GM06990 (cell line): Measurements from ENCODE around the gene ZNF567.
"Not testable (repeated sequence)": the region's sequence is repeated elsewhere in the genome, so short reads cannot be mapped to it uniquely, and the experiment has no call there.

Experiments used
- DNase-seq: peaks from one replicate; pipeline ENCODE4 v3.0.0-alpha.2; 2011; ENCODE audit not compliant: insufficient read length; ENCODE audit errors: extremely low read depth
- H3K27me3 ChIP-seq: replicated peaks from 2 replicates; pipeline ENCODE4 v1.6.0; 2011; ENCODE audit warnings: low read length; ENCODE audit not compliant: control insufficient read depth, insufficient read depth
- H3K36me3 ChIP-seq: 2 replicates; pipeline ENCODE4 v1.5.1; 2011; ENCODE audit warnings: low read length; ENCODE audit not compliant: control insufficient read depth, insufficient read depth
- H3K4me3 ChIP-seq: replicated peaks from 2 replicates; pipeline ENCODE4 v1.5.1; 2011; ENCODE audit warnings: low read depth, mild to moderate bottlenecking, control low read depth, low read length
- TF ChIP-seq, protein P1 (sequence below): IDR thresholded peaks from 2 replicates; pipeline ENCODE4 v1.5.1; 2011; ENCODE audit warnings: low read length, control low read depth, mild to moderate bottlenecking, inconsistent platforms; ENCODE audit not compliant: insufficient read depth, poor library complexity, severe bottlenecking

The ZNF567 gene

DNA sequence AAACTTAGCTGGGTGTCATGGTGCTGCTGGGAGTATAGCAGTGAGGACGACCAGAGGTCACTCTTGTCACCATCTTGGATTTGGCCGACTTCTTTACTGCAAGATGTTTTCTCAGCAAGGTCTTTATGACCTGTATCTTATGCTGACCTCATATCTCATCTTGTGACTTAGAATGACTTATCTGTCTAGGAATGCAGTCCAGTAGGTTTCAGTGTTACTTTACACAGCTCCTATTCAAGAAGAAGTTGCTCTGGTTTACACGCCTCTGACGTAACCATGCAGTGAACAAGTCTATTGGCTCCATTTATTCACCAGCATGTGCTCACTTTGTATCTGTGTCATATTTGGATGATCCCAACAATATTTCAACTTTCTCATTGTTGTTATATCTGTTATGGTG is 58.5 kb downstream of the ZNF567 start:
- Histone ChIP-seq H3K36me3 (peaks cover 6% of the 10 kb centered on the region), H3K27me3 (no peaks in the 10 kb centered on the region), H3K4me3 (no peak overlapping the region)
- no peak for DNase-seq
- TF ChIP-seq, protein P1, sequence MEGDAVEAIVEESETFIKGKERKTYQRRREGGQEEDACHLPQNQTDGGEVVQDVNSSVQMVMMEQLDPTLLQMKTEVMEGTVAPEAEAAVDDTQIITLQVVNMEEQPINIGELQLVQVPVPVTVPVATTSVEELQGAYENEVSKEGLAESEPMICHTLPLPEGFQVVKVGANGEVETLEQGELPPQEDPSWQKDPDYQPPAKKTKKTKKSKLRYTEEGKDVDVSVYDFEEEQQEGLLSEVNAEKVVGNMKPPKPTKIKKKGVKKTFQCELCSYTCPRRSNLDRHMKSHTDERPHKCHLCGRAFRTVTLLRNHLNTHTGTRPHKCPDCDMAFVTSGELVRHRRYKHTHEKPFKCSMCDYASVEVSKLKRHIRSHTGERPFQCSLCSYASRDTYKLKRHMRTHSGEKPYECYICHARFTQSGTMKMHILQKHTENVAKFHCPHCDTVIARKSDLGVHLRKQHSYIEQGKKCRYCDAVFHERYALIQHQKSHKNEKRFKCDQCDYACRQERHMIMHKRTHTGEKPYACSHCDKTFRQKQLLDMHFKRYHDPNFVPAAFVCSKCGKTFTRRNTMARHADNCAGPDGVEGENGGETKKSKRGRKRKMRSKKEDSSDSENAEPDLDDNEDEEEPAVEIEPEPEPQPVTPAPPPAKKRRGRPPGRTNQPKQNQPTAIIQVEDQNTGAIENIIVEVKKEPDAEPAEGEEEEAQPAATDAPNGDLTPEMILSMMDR, result no peak

DNA sequence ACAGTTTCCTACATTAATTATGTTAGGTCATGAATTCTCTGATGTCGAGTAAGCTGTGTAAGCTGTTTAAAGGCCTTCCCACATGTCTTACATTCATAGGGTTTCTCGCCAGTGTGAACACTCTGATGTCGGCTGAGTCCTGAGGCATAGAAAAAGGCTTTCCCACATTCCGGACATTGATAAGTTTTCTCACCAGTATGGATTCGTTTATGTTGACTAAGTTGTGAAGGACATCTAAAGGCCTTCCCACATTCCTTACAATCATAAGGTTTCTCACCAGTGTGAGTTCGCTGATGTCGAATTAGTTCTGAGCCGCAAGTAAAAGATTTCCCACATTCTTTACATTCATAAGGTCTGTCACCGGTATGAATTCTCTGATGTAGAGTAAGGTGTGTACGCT is 60.3 kb downstream of the ZNF567 start:
- Histone ChIP-seq H3K27me3 (no peaks in the 10 kb centered on the region), H3K36me3 (peaks cover 6% of the 10 kb centered on the region), H3K4me3 (no peak overlapping the region)
- no peak for DNase-seq
- TF ChIP-seq, protein P1, result no peak

DNA sequence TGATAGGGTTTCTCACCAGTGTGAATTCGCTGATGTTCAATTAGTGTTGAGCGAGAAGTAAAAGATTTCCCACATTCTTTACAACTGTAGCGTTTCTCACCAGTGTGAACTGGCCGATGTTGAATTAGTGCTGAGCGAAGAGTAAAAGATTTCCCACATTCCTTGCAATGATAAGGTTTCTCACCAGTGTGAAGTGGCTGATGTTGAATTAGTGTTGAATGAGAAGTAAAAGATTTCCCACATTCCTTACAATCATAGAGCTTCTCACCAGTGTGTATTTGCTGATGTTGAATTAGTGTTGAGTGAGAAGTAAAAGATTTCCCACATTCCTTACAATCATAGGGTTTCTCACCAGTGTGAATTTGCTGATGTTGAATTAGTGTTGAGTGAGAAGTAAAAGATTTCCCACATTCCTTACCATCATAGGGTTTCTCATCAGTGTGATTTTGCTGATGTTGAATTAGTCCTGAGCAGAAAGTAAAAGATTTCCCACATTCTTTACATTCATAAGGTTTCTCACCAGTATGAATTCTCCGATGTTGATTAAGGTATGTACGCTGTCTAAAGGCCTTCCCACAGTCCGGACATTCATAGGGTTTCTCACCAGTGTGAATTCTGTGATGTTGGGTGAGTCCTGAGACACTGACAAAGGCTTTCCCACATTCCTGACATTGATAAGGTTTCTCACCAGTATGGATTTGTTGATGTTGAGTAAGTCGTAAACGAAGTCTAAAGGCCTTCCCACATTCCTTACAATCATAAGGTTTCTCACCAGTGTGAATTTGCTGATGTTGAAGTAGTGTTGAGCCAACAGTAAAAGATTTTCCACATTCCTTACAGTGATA is 61.2 kb downstream of the ZNF567 start:
- H3K4me3 ChIP-seq, result no peak overlapping the region
- no peaks in the 10 kb centered on the region for H3K27me3 ChIP-seq
- TF ChIP-seq, protein P1, result no peak
- H3K36me3 ChIP-seq, result peaks cover 6% of the 10 kb centered on the region
- DNase-seq, result no peak

DNA sequence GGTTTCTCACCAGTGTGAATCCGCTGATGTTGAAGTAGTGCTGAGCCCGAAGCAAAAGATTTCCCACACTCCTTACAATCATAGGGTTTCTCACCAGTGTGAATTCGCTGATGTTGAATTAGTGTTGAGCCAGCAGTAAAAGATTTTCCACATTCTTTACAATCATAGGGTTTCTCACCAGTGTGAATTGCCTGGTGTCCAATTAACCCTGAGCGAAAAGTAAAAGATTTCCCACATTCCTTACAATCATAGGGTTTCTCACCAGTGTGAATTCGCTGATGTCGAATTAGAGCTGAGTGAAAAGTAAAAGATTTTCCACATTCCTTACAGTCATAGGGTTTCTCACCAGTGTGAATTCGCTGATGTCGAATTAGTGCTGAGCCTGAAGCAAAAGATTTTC is 62.2 kb downstream of the ZNF567 start:
- DNase-seq, H3K27me3 ChIP-seq, H3K4me3 ChIP-seq, H3K36me3 ChIP-seq: not testable (repeated sequence)

DNA sequence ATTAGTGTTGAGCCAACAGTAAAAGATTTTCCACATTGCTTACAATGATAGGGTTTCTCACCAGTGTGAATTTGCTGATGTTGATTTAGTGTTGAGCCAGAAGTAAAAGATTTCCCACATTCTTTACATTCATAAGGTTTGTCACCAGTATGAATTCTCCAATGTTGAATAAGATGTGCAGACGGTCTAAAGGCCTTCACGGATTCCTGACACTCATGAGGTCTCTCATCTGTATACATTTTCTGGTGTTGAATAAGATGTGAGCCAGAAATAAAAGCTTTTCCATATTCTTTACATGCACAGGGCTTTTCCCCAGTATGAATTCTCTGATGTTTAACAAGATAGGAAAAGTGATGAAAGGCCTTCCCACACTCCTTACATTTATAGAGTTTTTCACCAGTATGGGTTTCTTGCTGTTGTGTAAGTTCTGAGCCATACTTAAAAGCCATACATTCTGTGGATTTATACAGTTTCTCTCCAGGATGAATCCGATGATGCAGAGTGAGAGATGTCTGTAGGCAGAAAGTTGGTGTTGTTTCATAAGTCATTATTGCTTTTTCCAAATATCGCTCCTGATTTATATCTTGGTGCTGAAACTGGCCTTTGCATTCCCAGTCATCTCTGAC is 62.8 kb downstream of the ZNF567 start:
- Histone ChIP-seq H3K27me3 (no peaks in the 10 kb centered on the region), H3K4me3 (no peak overlapping the region), H3K36me3 (peaks cover 6% of the 10 kb centered on the region)
- TF ChIP-seq, protein P1, result no peak
- no peak for DNase-seq
